Activated T-helper 1 cell treated with anti-CD3 and anti-CD28 coated beads, Interleukin-12 subunit alpha, Interleukin-12 subunit beta, Interleukin-2, Interleukin-4 antibody, amounts not matched to agents 30 ng/mL and 10 ng/mL and 1 ng/mL, durations not matched to agents 14 hours and 24 hours and 36 hours (primary cell): ENCODE results near the gene GNG8. TPM values are rescaled to one million over a fixed set of nuclear protein-coding genes. Genes with fewer than 3 reads are reported as not detected.

Experiments
- DNase-seq: peaks from one replicate; pipeline ENCODE4 v3.0.0; 2021; ENCODE audit warnings: low spot score
- H3K27ac Mint-ChIP-seq: one replicate; pipeline ENCODE4 v1.8.0; 2021; ENCODE audit warnings: mild to moderate bottlenecking, mixed read lengths
- H3K27me3 Mint-ChIP-seq: one replicate; pipeline ENCODE4 v1.8.0; 2022; ENCODE audit warnings: mild to moderate bottlenecking, moderate library complexity, mixed read lengths; ENCODE audit not compliant: insufficient read depth
- H3K36me3 Mint-ChIP-seq: one replicate; pipeline ENCODE4 v1.8.0; 2021; ENCODE audit warnings: low read depth, mixed read lengths
- H3K4me1 Mint-ChIP-seq: one replicate; pipeline ENCODE4 v1.8.0; 2021; ENCODE audit warnings: low read depth, mixed read lengths
- H3K4me3 Mint-ChIP-seq: one replicate; pipeline ENCODE4 v1.8.0; 2021; ENCODE audit warnings: mild to moderate bottlenecking, moderate library complexity, mixed read lengths
- H3K9me3 Mint-ChIP-seq: one replicate; pipeline ENCODE4 v1.8.0; 2021; ENCODE audit warnings: mixed read lengths
- intact Hi-C: fragments of 100-400 bp; cut with micrococcal nuclease; formaldehyde crosslinking; loops from one replicate; pipeline ENCODE4 v1.15.1; 2024
- total RNA-seq: library from RNA; stranded (reverse); gene quantifications from 2 replicates; pipeline ENCODE4 v1.2.3, GENCODE V29; 2022

The GNG8 gene
- total RNA-seq, 1 donor from 2014 or later: 18.6 TPM

GRCh38 chr19:46602392-46603194 lies 33.4 kb downstream of the GNG8 start:
- peaks cover 34% of the 10 kb centered on the region for H3K36me3 Mint-ChIP-seq
- peak overlapping the region; percentile 98 for H3K27ac Mint-ChIP-seq
- H3K4me3 Mint-ChIP-seq: peak overlapping the region; percentile 100
- intact Hi-C loops: loop anchor here (1.0 to 5.0 kb wide), 4 partner anchors 9 to 185 kb away; partner anchors contain the start of gene SLC1A5
- peaks cover 24% of the 10 kb centered on the region for H3K9me3 Mint-ChIP-seq
- peaks cover 3% of the 10 kb centered on the region for H3K27me3 Mint-ChIP-seq
- no peak for DNase-seq
- H3K4me1 Mint-ChIP-seq: peaks cover 24% of the 10 kb centered on the region

DNA sequence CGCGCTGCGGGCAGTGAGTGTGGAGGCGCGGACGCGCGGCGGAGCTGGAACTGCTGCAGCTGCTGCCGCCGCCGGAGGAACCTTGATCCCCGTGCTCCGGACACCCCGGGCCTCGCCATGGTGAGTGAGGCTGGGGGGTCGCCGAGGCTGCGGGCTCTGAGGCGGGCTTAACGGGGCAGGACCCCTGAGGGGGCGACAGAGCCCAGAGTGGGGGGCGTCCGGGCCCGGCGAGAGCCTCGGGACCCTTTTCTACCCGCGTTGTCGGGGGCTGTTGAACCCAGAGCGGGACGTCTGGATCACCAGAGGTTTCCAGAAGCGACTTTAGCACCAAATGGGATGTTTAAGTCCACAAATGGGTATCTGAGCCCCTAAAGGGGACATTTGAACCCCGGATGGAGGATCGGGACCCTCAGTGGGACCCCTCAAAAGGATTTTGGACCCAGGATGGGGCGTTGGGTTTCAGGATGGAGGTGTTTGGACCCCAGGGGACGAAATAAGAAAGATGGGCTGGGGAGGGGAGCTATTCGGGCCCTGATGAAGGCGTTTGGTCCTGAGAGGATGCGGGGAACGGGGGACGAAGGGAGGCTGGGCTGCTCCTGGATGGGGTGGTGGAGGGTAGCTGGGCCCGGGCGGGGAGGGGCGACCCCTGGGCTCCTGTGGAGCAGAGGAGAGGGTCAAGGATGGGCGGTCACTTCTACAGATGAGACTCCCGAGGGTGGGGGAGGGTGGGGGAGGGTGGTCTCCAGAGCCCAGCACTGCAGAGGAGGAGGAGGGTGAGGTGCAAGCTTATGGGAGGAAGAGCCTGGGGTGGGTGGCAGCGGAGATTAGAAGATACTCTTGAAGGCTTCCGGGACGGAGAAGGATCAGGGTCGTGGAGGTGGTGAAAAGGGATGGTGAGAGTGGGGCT lies 34.4 kb downstream of the GNG8 start, which contains the start of gene CALM3:
Gene CALM3, plus strand, starts transcription at position 13 of the 907 bp plus-strand sequence. Its CDS starts 105 bp downstream, at position 118.
- peaks cover 23% of the 10 kb centered on the region for H3K4me1 Mint-ChIP-seq
- H3K27ac Mint-ChIP-seq: peak within 1 kb of the TSS; percentile 100
- H3K4me3 Mint-ChIP-seq: peak within 1 kb of the TSS; percentile 100
- peaks cover 32% of the 10 kb centered on the region for H3K36me3 Mint-ChIP-seq
- intact Hi-C loops: loop anchor here (2.0 to 5.0 kb wide), 5 partner anchors 15 to 511 kb away; partner anchors contain the start of genes AP2S1, SLC1A5 and ZC3H4
- no peak for DNase-seq
- peaks cover 27% of the 10 kb centered on the region for H3K9me3 Mint-ChIP-seq
- peaks cover 3% of the 10 kb centered on the region for H3K27me3 Mint-ChIP-seq

DNA sequence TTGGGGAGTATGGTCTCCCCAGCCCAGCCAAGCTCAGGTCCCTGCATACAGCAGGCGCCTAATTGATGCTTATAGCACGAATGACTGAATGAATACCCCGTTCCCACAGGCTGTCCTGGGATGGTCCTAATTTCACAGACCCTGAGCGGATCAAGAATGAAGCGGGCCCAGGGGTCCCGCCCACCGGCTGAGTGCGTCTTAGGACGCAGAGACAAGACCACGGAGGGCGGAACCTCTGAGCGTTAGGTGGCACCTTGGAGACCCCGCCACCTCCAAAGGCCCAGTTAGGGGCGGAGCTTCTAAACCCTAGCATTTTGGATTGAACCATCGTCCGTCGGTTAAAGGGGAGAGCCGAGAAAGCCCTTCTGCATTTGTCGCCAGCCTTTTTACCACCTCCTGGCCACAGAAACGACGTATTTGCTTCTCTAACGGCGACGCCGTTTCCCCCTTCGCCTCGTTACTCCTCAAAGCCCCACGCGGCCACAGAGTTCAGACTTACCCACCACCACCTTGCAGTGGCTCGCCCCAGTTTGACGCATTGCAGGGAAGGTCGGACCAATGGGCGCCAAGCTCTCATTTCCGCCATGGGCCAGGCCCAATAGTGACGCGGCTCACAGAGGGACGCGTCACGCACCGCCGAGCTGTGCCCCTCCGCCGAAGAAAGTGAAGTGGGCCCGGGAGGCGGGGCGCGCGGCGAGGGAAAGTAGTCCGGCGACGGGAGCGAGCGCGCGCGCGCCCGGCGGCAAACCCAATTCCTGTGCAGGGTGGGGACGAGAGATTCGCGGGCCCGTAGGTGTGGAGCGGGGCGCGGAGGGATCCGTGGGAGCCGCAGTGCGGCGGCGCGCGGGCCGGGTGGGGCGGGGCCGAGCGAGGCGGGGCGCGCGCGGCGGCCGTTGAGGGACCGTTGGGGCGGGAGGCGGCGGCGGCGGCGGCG lies 35.4 kb downstream of the GNG8 start:
- peaks cover 25% of the 10 kb centered on the region for H3K36me3 Mint-ChIP-seq
- H3K27ac Mint-ChIP-seq: peak overlapping the region; percentile 100
- peaks cover 5% of the 10 kb centered on the region for H3K27me3 Mint-ChIP-seq
- H3K4me3 Mint-ChIP-seq: peak overlapping the region; percentile 100
- peak; percentile 96 for DNase-seq
- H3K4me1 Mint-ChIP-seq: peaks cover 19% of the 10 kb centered on the region
- peaks cover 27% of the 10 kb centered on the region for H3K9me3 Mint-ChIP-seq
- intact Hi-C loops: loop anchor here (1.0 to 5.0 kb wide), 6 partner anchors 34 to 512 kb away; partner anchors contain the start of genes AP2S1, DACT3, SLC1A5 and ZC3H4

DNA sequence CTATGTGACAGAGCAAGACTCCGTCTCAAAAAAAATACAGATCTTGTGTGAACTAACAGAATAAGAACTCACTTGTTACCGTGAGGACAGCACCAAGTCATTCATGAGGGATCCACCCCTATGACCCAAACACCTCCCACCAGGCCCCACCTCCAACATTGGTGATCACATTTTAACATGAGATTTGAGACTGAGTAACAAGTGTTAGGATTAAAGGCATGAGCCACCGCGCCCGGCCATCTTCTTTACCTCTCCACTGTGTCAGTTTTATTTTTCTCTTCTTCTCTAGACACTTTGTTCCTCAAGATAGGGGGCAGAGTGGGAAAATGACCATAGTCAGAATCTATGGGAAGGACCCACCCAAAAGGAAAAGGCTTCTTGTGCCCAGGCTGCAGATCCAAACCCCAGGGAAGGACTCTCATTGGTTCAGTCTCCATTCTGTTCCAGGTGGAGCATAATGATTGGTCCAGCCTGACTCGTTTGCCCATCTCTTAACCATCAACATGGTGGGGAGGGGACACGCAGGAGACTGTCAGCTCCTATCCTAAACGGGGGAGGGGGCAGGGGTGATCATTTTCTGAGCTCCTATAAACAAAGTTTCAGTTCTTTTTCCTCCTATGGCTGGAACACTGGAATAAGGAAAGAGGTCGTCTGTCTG lies 36.2 kb downstream of the GNG8 start:
- intact Hi-C loops: loop anchor here (1.0 to 5.0 kb wide), 6 partner anchors 34 to 513 kb away; partner anchors contain the start of genes AP2S1, DACT3, SLC1A5 and ZC3H4
- H3K27ac Mint-ChIP-seq: peak overlapping the region; percentile 100
- H3K27me3 Mint-ChIP-seq: peaks cover 5% of the 10 kb centered on the region
- H3K9me3 Mint-ChIP-seq: peaks cover 27% of the 10 kb centered on the region
- peaks cover 19% of the 10 kb centered on the region for H3K4me1 Mint-ChIP-seq
- peak overlapping the region; percentile 100 for H3K4me3 Mint-ChIP-seq
- peaks cover 25% of the 10 kb centered on the region for H3K36me3 Mint-ChIP-seq
- DNase-seq: no peak

- H3K4me1 Mint-ChIP-seq: peaks cover 16% of the 10 kb centered on the region
- intact Hi-C loops: no loop called here
- H3K36me3 Mint-ChIP-seq: peaks cover 21% of the 10 kb centered on the region
- H3K9me3 Mint-ChIP-seq: peaks cover 27% of the 10 kb centered on the region
- H3K27me3 Mint-ChIP-seq: peaks cover 5% of the 10 kb centered on the region
- no peak overlapping the region for H3K4me3 Mint-ChIP-seq
- no peak overlapping the region for H3K27ac Mint-ChIP-seq
- no peak for DNase-seq
Observed at GRCh38 chr19:46598372-46598917, 37.6 kb downstream of the GNG8 start.

GRCh38 chr19:46596008-46596407 lies 40.0 kb downstream of the GNG8 start:
- H3K4me3 Mint-ChIP-seq: no peak overlapping the region
- peaks cover 7% of the 10 kb centered on the region for H3K27me3 Mint-ChIP-seq
- no peak overlapping the region for H3K27ac Mint-ChIP-seq
- no peak for DNase-seq
- H3K36me3 Mint-ChIP-seq: peaks cover 6% of the 10 kb centered on the region
- intact Hi-C loops: no loop called here
- H3K9me3 Mint-ChIP-seq: peaks cover 27% of the 10 kb centered on the region
- peaks cover 7% of the 10 kb centered on the region for H3K4me1 Mint-ChIP-seq

GRCh38 chr19:46591870-46592269 lies 44.1 kb downstream of the GNG8 start:
- intact Hi-C loops: no loop called here
- H3K27ac Mint-ChIP-seq: no peak overlapping the region

DNA sequence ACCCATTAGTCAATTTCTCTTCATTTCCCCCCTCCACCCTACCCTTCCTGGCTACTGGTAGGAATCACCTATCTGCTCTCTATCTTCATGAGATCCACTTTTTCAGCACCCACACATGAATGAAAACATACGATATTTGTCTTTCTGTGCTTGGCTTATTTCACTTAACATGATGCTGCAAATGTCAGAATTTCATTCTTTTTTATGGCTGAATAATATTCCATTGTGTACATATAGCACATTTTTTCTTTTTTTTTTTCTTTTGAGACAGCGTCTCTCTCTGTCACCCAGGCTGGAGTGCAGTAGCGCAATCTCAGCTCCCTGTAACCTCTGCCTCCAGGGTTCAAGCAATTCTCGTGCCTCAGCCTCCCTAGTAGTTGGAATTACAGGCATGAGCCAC lies 44.7 kb downstream of the GNG8 start:
- no peaks in the 10 kb centered on the region for H3K9me3 Mint-ChIP-seq
- intact Hi-C loops: no loop called here
- no peak overlapping the region for H3K27ac Mint-ChIP-seq
- no peaks in the 10 kb centered on the region for H3K4me1 Mint-ChIP-seq
- no peak for DNase-seq
- no peaks in the 10 kb centered on the region for H3K36me3 Mint-ChIP-seq
- H3K4me3 Mint-ChIP-seq: no peak overlapping the region
- peaks cover 16% of the 10 kb centered on the region for H3K27me3 Mint-ChIP-seq

More at GRCh38 chr19:46591870-46592269, 44.1 kb downstream of the GNG8 start:
- H3K36me3 Mint-ChIP-seq: no peaks in the 10 kb centered on the region
- DNase-seq: no peak
- H3K4me1 Mint-ChIP-seq: no peaks in the 10 kb centered on the region
- H3K4me3 Mint-ChIP-seq: no peak overlapping the region
- H3K27me3 Mint-ChIP-seq: peaks cover 16% of the 10 kb centered on the region
- H3K9me3 Mint-ChIP-seq: no peaks in the 10 kb centered on the region

DNA sequence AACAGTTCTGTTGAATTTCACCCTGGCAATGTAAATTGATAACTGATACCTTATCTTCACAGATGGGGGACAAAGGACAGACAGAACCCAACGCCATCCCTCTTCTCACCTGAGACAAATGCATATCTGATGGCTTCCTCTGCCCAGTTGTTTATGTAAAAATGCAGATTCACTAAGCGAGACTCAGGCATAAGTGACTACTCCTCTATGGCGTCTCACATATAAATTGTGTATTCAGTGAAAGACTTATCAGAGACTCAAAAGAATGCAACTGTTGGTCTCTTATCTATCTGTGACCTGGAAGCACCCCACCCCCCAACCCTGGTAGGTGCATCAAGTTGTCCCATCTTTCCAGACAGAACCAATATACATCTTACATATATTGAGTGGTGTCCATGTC lies 48.1 kb downstream of the GNG8 start:
- Mint-ChIP-seq H3K9me3 (no peaks in the 10 kb centered on the region), H3K4me1 (no peaks in the 10 kb centered on the region), H3K36me3 (no peaks in the 10 kb centered on the region), H3K4me3 (no peak overlapping the region), H3K27ac (no peak overlapping the region), H3K27me3 (peaks cover 17% of the 10 kb centered on the region)
- no peak for DNase-seq
- intact Hi-C loops: no loop called here

DNA sequence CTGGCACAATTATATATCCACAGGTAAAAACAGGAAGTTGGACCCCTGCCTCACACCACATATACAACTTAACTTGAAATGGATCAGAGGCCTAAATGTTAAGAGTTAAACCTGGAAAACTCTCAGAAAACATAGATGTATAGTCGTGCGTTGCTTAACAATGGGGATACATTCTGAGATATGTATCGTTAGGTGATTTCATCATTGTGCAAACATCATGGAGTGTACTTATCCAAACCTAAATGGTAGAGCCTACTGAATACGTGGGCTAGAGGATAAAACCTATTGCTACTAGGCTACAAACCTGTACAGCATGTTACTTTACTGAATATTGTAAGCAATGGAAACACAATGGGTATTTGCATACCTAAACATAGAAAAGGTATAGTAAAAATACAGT lies 49.7 kb downstream of the GNG8 start:
- intact Hi-C loops: no loop called here
- H3K36me3 Mint-ChIP-seq: no peaks in the 10 kb centered on the region
- H3K4me1 Mint-ChIP-seq: no peaks in the 10 kb centered on the region
- DNase-seq: no peak
- H3K4me3 Mint-ChIP-seq: no peak overlapping the region
- no peaks in the 10 kb centered on the region for H3K9me3 Mint-ChIP-seq
- peaks cover 16% of the 10 kb centered on the region for H3K27me3 Mint-ChIP-seq
- H3K27ac Mint-ChIP-seq: no peak overlapping the region

- no peak for DNase-seq
- intact Hi-C loops: no loop called here
- Mint-ChIP-seq H3K9me3 (no peaks in the 10 kb centered on the region), H3K27ac (no peak overlapping the region), H3K36me3 (no peaks in the 10 kb centered on the region), H3K27me3 (peaks cover 18% of the 10 kb centered on the region), H3K4me3 (no peak overlapping the region), H3K4me1 (no peaks in the 10 kb centered on the region)
Observed at GRCh38 chr19:46585539-46585938, 50.5 kb downstream of the GNG8 start.
